ENCODE data around the gene GABBR2.

DNA sequence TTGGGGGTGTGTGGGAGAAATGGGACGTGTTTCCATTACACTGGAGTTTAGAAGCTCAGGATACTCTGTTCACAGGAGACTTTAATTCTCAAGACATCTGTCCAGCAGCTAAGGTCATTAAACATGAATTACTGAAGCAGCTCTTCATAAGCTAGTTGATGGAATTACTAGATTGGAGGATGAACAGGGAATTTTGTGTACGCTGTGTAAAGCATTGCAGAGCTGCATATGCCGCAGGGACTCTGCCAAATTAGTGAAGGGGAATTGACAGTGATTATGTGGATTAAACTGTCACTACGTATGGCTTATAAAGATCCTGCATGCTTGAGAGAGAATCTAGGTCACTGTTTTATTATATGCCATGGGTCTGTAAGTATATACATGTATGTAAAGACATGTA lies 275.8 kb downstream of the GABBR2 start:
- TF ChIP-seq, protein P1, sequence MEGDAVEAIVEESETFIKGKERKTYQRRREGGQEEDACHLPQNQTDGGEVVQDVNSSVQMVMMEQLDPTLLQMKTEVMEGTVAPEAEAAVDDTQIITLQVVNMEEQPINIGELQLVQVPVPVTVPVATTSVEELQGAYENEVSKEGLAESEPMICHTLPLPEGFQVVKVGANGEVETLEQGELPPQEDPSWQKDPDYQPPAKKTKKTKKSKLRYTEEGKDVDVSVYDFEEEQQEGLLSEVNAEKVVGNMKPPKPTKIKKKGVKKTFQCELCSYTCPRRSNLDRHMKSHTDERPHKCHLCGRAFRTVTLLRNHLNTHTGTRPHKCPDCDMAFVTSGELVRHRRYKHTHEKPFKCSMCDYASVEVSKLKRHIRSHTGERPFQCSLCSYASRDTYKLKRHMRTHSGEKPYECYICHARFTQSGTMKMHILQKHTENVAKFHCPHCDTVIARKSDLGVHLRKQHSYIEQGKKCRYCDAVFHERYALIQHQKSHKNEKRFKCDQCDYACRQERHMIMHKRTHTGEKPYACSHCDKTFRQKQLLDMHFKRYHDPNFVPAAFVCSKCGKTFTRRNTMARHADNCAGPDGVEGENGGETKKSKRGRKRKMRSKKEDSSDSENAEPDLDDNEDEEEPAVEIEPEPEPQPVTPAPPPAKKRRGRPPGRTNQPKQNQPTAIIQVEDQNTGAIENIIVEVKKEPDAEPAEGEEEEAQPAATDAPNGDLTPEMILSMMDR (IDR thresholded peaks at IDR 0.05; ENCODE audit: low read length), result no peak
- TF ChIP-seq EZH2 (optimal IDR thresholded peaks at IDR 0.05; ENCODE audit: low read depth, low read length), result no peak
- no peak for TF ChIP-seq EZH2phosphoT487 (IDR thresholded peaks at IDR 0.05; ENCODE audit: low read length)

Data from MM.1S (cell line).